OCI-LY7 (cell line): Measurements from ENCODE around the gene TPPP.
"Not testable (repeated sequence)": the region's sequence is repeated elsewhere in the genome, so short reads cannot be mapped to it uniquely, and the experiment has no call there.

Experiments
- CTCF ChIP-seq: fragments of 200-600 bp; sonication (generic); conservative IDR thresholded peaks from 2 replicates; pipeline ENCODE4 v1.5.1; 2014; ENCODE audit warnings: mild to moderate bottlenecking, antibody characterized with exemption, low read length, moderate library complexity, mixed read lengths
- EZH2phosphoT487 ChIP-seq: fragments of 200-600 bp; sonication (generic); IDR thresholded peaks from 2 replicates; pipeline ENCODE4 v1.6.1; 2018; ENCODE audit warnings: low read depth, borderline replicate concordance, mild to moderate bottlenecking, mixed run types, antibody characterized with exemption, low read length, moderate library complexity, mixed read lengths

- TF ChIP-seq CTCF, EZH2phosphoT487: not testable (repeated sequence)
These were observed 3.0 kb upstream of the TPPP start for GRCh38 chr5:696191-696590.
